HEK293T (cell line): ENCODE results near the gene ADCY1.

ENCODE experiments used
- CTCF ChIA-PET: fragments of 350-600 bp; formaldehyde crosslinking; extraction: SDS; loops from one replicate; lab custom pipeline; 2021; ENCODE audit warnings: antibody characterized with exemption, inconsistent platforms; lab: Yijun Ruan, JAX
- POLR2A ChIA-PET: fragments of 350-600 bp; formaldehyde crosslinking; extraction: SDS; loops from one replicate; lab custom pipeline; 2020; ENCODE audit warnings: antibody characterized with exemption, inconsistent platforms; lab: Yijun Ruan, JAX
- DNase-seq: peaks from one replicate; pipeline ENCODE4 v3.0.0; 2012; ENCODE audit warnings: mixed read lengths; ENCODE audit errors: extremely low spot score
- ARNT ChIP-seq: fragments of 450-650 bp; IDR thresholded peaks from 2 replicates; pipeline ENCODE4 v1.6.1; 2017; ENCODE audit warnings: mild to moderate bottlenecking
- BHLHE40 ChIP-seq: fragments of 450-650 bp; IDR thresholded peaks from 2 replicates; pipeline ENCODE4 v1.6.1; 2016; ENCODE audit warnings: mild to moderate bottlenecking, moderate library complexity, borderline replicate concordance
- CTBP1 ChIP-seq: fragments of 450-650 bp; IDR thresholded peaks from 2 replicates; pipeline ENCODE4 v1.6.1; 2016; ENCODE audit warnings: borderline replicate concordance
- ELF4 ChIP-seq: fragments of 450-650 bp; IDR thresholded peaks from 2 replicates; pipeline ENCODE4 v1.6.1; 2017; ENCODE audit warnings: antibody characterized with exemption
- FOXA1 ChIP-seq: fragments of 450-650 bp; IDR thresholded peaks from 2 replicates; pipeline ENCODE4 v1.6.1; 2016; ENCODE audit warnings: mild to moderate bottlenecking
- FOXK2 ChIP-seq: fragments of 450-650 bp; IDR thresholded peaks from 2 replicates; pipeline ENCODE4 v1.6.1; 2016; ENCODE audit warnings: mild to moderate bottlenecking
- FOXM1 ChIP-seq: fragments of 450-650 bp; IDR thresholded peaks from 2 replicates; pipeline ENCODE4 v1.6.1; 2017; ENCODE audit warnings: mild to moderate bottlenecking, borderline replicate concordance
- HDGF ChIP-seq: fragments of 450-650 bp; IDR thresholded peaks from 2 replicates; pipeline ENCODE4 v1.6.1; 2017; ENCODE audit warnings: antibody characterized with exemption, borderline replicate concordance
- L3MBTL2 ChIP-seq: fragments of 450-650 bp; conservative IDR thresholded peaks from 2 replicates; pipeline ENCODE4 v1.6.1; 2016; ENCODE audit warnings: mild to moderate bottlenecking
- LEF1 ChIP-seq: fragments of 450-650 bp; IDR thresholded peaks from 2 replicates; pipeline ENCODE4 v1.6.1; 2017; ENCODE audit warnings: mild to moderate bottlenecking, borderline replicate concordance
- NFRKB ChIP-seq: fragments of 450-650 bp; IDR thresholded peaks from 2 replicates; pipeline ENCODE4 v1.6.1; 2016; ENCODE audit warnings: mild to moderate bottlenecking, moderate library complexity
- PKNOX1 ChIP-seq: fragments of 450-650 bp; IDR thresholded peaks from 2 replicates; pipeline ENCODE4 v1.6.1; 2016
- SP1 ChIP-seq: fragments of 450-650 bp; IDR thresholded peaks from 2 replicates; pipeline ENCODE4 v1.6.1; 2017
- SUZ12 ChIP-seq: fragments of 450-650 bp; IDR thresholded peaks from 2 replicates; pipeline ENCODE4 v1.6.1; 2016; ENCODE audit warnings: mild to moderate bottlenecking
- TARDBP ChIP-seq: fragments of 450-650 bp; IDR thresholded peaks from 2 replicates; pipeline ENCODE4 v1.6.1; 2016
- ZNF384 ChIP-seq: fragments of 450-650 bp; IDR thresholded peaks from 2 replicates; pipeline ENCODE4 v1.6.1; 2016

Gene ADCY1

DNA sequence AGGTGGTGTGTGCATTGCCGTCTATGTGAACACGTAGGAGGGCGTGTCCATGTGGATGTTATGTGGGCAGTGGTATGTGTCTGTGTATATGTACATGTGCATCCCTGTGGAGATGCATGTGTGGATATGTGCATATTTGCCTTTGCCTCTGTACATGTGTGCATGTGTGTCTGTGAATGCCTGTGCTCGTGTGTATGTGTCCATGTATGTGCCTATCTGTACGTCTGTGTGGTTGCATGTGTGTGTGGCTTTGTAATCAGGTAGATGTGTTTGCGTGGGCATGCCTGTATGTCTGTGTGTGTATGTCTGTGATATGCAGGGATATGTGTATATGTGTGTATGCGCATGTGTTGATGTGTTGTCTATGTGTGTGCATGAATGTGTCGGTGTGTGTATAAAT, 19.7 kb downstream of the ADCY1 start:
- TF ChIP-seq ZNF384 (no peak), LEF1 (no peak), FOXA1 (no peak), SUZ12 (no peak), FOXK2 (no peak), PKNOX1 (no peak), BHLHE40 (no peak), NFRKB (no peak), HDGF (no peak), ARNT (no peak), CTBP1 (no peak), ELF4 (no peak), SP1 (no peak), L3MBTL2 (no peak), TARDBP (no peak), FOXM1 (no peak)
- DNase-seq, result no peak
- CTCF ChIA-PET, result no interaction called here
- POLR2A ChIA-PET, result no interaction called here

- TF ChIP-seq HDGF (no peak), ZNF384 (no peak), FOXA1 (no peak), TARDBP (no peak), NFRKB (no peak), SP1 (no peak), PKNOX1 (no peak), ARNT (no peak), L3MBTL2 (no peak), ELF4 (no peak), CTBP1 (no peak), FOXK2 (no peak), LEF1 (no peak), BHLHE40 (no peak), SUZ12 (no peak), FOXM1 (no peak)
- DNase-seq, result no peak
- ChIA-PET POLR2A (no interaction called here), CTCF (no interaction called here)
Observed at GRCh38 chr7:45594745-45595535, 20.8 kb downstream of the ADCY1 start.

GRCh38 chr7:45595809-45596664, 21.9 kb downstream of the ADCY1 start:
- CTCF ChIA-PET, result no interaction called here
- POLR2A ChIA-PET, result no interaction called here

GRCh38 chr7:45596665-45597095, 22.5 kb downstream of the ADCY1 start:
- no peak for DNase-seq
- ChIA-PET CTCF (no interaction called here), POLR2A (no interaction called here)
- TF ChIP-seq FOXK2, result no peak
- no peak for TF ChIP-seq CTBP1
- no peak for TF ChIP-seq ELF4
- TF ChIP-seq ZNF384, result no peak
- TF ChIP-seq TARDBP, result no peak
- no peak for TF ChIP-seq FOXM1
- TF ChIP-seq L3MBTL2, result no peak
- TF ChIP-seq SUZ12, result no peak

More at GRCh38 chr7:45595809-45596664, 21.9 kb downstream of the ADCY1 start:
- no peak for DNase-seq
- TF ChIP-seq LEF1, result no peak

DNA sequence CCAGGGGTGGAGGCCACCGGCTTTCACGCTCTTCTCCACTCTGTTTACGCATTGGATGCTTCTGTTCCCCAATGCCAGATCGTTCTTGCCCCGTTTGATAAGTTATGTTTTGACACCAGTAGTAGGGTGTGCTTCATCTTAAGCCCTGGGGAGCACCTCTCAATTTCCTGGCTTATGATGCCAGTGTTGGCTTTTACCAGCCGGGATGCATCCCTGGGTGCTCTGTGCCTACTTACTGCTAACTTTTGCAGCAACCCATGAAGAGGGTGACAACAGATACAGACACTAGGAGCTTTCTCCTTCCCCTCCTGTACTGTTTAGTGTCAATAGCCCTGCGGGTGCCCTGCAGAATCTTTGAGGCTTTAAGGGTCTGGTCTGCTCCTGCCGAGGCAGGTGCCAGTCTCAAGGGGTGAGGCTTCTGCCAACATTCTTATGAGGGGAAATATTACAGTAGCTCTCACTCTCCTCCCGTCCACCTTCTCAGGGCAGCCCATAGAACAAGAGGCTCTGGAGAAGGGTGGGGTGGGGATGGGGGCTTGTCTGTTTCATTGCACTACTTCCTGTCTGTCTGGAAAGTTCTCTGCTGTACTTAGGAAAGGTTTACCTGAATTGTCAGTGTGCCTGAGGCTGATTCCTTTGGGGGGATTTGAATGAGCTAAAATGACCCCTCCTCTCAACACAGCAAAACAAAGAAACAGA, 23.3 kb downstream of the ADCY1 start:
- no peak for DNase-seq
- TF ChIP-seq NFRKB, result no peak
- TF ChIP-seq ARNT, result no peak
- TF ChIP-seq FOXM1, result no peak
- no peak for TF ChIP-seq PKNOX1
- no peak for TF ChIP-seq TARDBP
- TF ChIP-seq SUZ12, result no peak
- no peak for TF ChIP-seq ZNF384
- no peak for TF ChIP-seq LEF1
- no peak for TF ChIP-seq FOXK2
- TF ChIP-seq FOXA1, result no peak
- TF ChIP-seq SP1, result no peak
- no peak for TF ChIP-seq CTBP1
- TF ChIP-seq L3MBTL2, result no peak
- no peak for TF ChIP-seq BHLHE40
- TF ChIP-seq HDGF, result no peak
- TF ChIP-seq ELF4, result no peak
- ChIA-PET POLR2A (no interaction called here), CTCF (no interaction called here)
